NCI-H748 (cell line): ENCODE measurements around the gene PCDHGA10.
"Not testable (repeated sequence)": the region's sequence is repeated elsewhere in the genome, so short reads cannot be mapped to it uniquely, and the experiment has no call there.

Source experiments
- DNase-seq: peaks from one replicate; lab custom pipeline; 2025; ENCODE audit not compliant: unreplicated experiment; lab: John Stamatoyannopoulos, UW

Gene PCDHGA10

GRCh38 chr5:141412854-141413539 is at the start of gene PCDHGA10:
Gene PCDHGA10, plus strand, starts transcription at chr5:141412987. Its CDS starts 189 bp downstream, at chr5:141413176.
- peak; percentile 81 for DNase-seq

DNA sequence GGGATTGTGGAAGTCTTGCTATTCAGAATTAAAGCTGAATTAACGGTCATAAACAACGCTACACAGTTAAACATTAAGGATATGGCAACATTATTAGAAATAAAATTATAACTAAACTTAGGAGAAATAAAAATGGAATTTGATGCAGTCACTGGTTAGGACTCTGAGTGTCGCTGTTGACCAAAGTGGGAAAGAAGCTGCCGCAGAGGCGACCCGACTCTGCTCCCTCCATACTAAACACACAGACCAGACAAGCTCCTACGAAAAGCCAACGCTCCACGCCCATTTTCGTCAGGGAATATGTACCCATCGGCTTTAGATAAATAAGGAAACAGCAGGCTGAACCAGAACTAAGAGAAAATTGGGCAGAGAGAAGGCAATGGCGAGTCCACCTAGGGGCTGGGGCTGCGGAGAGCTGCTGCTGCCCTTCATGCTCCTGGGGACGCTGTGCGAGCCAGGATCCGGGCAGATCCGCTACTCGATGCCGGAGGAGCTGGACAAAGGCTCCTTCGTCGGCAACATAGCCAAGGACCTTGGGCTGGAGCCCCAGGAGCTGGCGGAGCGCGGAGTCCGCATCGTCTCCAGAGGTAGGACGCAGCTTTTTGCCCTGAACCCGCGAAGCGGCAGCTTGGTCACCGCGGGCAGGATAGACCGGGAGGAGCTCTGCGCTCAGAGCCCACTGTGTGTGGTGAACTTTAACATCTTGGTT is 48.7 kb upstream of the PCDHGA10 start, which contains the start of gene PCDHGA5:
Gene PCDHGA5 (plus strand): TSS at position 211 of the 709 bp plus-strand sequence. CDS start 169 bp downstream, at position 380.
- DNase-seq = no peak

DNA sequence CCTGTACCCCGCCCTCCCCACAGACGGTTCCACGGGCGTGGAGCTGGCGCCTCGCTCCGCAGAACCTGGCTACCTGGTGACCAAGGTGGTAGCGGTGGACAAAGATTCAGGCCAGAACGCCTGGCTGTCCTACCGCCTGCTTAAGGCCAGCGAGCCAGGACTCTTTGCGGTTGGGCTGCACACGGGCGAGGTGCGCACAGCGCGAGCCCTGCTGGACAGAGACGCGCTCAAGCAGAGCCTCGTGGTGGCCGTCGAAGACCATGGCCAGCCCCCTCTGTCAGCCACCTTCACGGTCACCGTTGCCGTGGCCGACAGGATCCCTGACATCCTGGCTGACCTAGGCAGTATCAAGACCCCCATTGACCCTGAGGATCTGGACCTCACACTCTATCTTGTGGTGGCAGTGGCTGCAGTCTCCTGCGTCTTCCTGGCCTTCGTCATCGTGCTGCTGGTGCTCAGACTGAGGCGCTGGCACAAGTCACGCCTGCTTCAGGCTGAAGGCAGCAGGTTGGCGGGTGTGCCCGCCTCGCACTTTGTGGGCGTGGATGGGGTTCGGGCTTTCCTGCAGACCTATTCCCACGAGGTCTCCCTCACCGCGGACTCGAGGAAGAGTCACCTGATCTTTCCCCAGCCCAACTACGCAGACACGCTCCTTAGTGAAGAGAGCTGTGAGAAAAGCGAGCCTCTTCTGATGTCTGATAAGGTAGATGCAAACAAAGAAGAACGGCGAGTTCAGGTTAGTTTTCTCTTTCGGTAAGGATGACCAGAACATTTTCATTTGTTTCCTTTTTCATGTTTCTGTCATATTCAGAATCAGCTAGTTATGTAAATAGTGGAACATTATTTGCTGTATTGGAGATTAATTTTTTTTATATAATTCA is 46.5 kb upstream of the PCDHGA10 start:
- DNase-seq = no peak

GRCh38 chr5:141369994-141370848 is 42.6 kb upstream of the PCDHGA10 start, which contains the start of gene PCDHGB3:
Gene PCDHGB3, plus strand, starts transcription at chr5:141370242. Its CDS starts 153 bp downstream, at chr5:141370395.
- no peak for DNase-seq

DNA sequence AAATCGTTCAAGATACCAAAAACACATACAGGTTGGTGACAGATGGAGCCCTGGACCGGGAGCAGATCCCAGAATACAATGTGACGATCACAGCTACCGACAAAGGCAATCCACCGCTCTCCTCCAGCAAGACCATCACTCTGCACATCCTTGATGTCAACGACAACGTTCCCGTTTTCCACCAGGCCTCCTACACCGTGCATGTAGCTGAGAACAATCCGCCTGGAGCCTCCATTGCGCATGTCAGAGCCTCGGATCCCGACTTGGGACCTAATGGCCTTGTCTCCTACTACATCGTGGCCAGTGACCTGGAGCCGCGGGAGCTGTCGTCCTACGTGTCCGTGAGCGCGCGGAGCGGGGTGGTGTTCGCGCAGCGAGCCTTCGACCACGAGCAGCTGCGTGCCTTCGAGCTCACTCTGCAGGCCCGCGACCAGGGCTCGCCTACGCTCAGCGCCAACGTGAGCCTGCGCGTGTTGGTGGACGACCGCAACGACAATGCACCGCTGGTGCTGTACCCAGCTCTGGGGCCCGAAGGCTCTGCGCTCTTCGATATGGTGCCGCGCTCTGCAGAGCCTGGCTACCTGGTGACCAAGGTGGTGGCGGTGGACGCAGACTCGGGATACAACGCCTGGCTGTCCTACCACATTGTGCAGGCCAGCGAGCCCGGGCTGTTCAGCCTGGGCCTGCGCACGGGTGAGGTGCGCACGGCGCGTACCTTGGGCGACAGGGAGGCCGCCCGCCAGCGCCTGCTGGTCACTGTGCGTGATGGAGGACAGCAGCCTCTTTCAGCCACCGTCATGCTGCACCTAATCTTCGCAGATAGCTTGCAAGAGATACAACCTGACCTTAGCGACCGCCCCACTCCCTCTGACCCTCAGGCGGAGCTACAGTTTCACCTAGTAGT is 41.0 kb upstream of the PCDHGA10 start:
- DNase-seq = no peak

- DNase-seq = no peak
Observed at GRCh38 chr5:141373673-141374317, 39.0 kb upstream of the PCDHGA10 start, which contains the start of gene PCDHGA6. Gene PCDHGA6, plus strand, starts transcription at chr5:141373891. Its CDS starts 193 bp downstream, at chr5:141374084.

DNA sequence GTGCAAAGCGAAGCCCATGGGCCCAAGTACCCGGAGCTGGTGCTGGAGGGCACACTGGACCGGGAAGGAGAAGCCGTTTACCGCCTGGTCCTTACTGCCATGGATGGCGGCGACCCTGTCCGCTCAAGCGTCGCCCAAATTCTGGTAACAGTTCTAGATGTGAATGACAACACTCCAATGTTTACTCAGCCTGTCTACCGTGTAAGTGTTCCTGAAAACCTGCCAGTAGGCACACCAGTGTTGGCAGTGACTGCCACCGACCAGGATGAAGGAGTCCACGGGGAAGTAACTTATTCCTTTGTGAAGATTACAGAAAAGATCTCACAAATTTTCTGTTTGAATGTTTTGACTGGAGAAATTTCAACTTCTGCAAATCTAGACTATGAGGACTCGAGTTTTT is 38.2 kb upstream of the PCDHGA10 start:
- DNase-seq = no peak

- DNase-seq = not testable (repeated sequence)
Observed at GRCh38 chr5:141375444-141376155, 37.2 kb upstream of the PCDHGA10 start.

- DNase-seq = no peak
Observed at GRCh38 chr5:141382469-141383294, 30.1 kb upstream of the PCDHGA10 start, which contains the start of gene PCDHGA7. Gene PCDHGA7, plus strand, starts transcription at chr5:141382742. Its CDS starts 158 bp downstream, at chr5:141382900.

DNA sequence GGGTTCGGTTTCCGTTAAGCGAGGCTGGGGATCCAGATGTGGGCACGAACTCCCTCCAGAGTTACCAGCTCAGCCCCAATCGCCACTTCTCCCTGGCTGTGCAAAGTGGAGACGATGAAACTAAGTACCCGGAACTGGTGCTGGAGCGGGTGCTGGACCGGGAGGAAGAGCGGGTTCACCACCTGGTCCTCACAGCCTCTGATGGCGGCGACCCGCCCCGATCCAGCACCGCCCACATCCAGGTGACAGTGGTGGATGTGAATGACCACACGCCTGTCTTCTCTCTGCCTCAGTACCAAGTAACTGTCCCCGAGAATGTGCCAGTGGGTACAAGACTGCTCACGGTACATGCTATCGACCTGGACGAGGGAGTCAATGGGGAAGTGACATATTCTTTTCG is 29.4 kb upstream of the PCDHGA10 start:
- no peak for DNase-seq

GRCh38 chr5:141384471-141385267 is 28.1 kb upstream of the PCDHGA10 start:
- no peak for DNase-seq

- DNase-seq = not testable (repeated sequence)
Observed at GRCh38 chr5:141387557-141388311, 25.1 kb upstream of the PCDHGA10 start, which contains the start of gene PCDHGB4. Gene PCDHGB4, plus strand, starts transcription at chr5:141387698. Its CDS starts 187 bp downstream, at chr5:141387885.

DNA sequence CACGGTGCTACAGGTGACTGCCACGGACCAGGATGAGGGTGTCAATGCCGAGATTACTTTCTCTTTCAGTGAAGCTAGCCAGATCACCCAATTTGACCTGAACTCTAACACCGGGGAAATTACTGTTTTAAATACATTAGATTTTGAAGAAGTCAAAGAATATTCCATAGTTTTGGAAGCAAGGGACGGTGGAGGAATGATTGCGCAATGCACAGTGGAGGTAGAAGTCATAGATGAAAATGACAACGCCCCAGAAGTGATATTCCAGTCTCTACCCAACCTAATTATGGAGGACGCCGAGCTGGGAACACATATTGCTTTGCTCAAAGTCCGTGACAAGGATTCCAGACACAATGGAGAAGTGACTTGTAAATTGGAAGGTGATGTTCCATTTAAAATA is 24.1 kb upstream of the PCDHGA10 start:
- DNase-seq = no peak

GRCh38 chr5:141389153-141390042 is 23.4 kb upstream of the PCDHGA10 start:
- DNase-seq = no peak
